ENCODE measurements around the gene RPL32.
A peak's percentile ranks its signal among the peaks of the same experiment; 100 is the strongest.

RPL32 gene

GRCh38 chr3:12831301-12831866 lies 10.0 kb downstream of the RPL32 start:
- no peak for DNase-seq

- DNase-seq, result no peak
Observed at GRCh38 chr3:12830785-12831156, 10.6 kb downstream of the RPL32 start.

- DNase-seq, result no peak
Observed at GRCh38 chr3:12829886-12830784, 11.2 kb downstream of the RPL32 start.

- no peak for DNase-seq
Observed at GRCh38 chr3:12829404-12829803, 12.0 kb downstream of the RPL32 start.

GRCh38 chr3:12828751-12829150 lies 12.6 kb downstream of the RPL32 start:
- DNase-seq, result no peak

- DNase-seq, result no peak
Observed at GRCh38 chr3:12825156-12825555, 16.2 kb downstream of the RPL32 start.

- no peak for DNase-seq
Observed at GRCh38 chr3:12824299-12824698, 17.1 kb downstream of the RPL32 start.

- no peak for DNase-seq
Observed at GRCh38 chr3:12822725-12823373, 18.5 kb downstream of the RPL32 start.

- DNase-seq, result no peak
Observed at GRCh38 chr3:12818773-12819172, 22.6 kb downstream of the RPL32 start.

- no peak for DNase-seq
Observed at GRCh38 chr3:12818273-12818672, 23.1 kb downstream of the RPL32 start.

- DNase-seq, result no peak
Observed at GRCh38 chr3:12817343-12817710, 24.0 kb downstream of the RPL32 start.

- no peak for DNase-seq
Observed at GRCh38 chr3:12816521-12817342, 24.6 kb downstream of the RPL32 start.

GRCh38 chr3:12815719-12816118 lies 25.6 kb downstream of the RPL32 start:
- no peak for DNase-seq

GRCh38 chr3:12815078-12815477 lies 26.3 kb downstream of the RPL32 start:
- no peak for DNase-seq

GRCh38 chr3:12813967-12814366 lies 27.4 kb downstream of the RPL32 start:
- no peak for DNase-seq

- DNase-seq, result no peak
Observed at GRCh38 chr3:12812812-12813211, 28.6 kb downstream of the RPL32 start.

GRCh38 chr3:12810961-12811360 lies 30.4 kb downstream of the RPL32 start:
- no peak for DNase-seq

GRCh38 chr3:12810013-12810780 lies 31.2 kb downstream of the RPL32 start:
- DNase-seq, result peak; percentile 97

GRCh38 chr3:12809435-12809834 lies 31.9 kb downstream of the RPL32 start:
- DNase-seq, result no peak

- DNase-seq, result peak; percentile 35
Observed at GRCh38 chr3:12809001-12809400, 32.4 kb downstream of the RPL32 start.

GRCh38 chr3:12808587-12808986 lies 32.8 kb downstream of the RPL32 start:
- no peak for DNase-seq

GRCh38 chr3:12807601-12808359 lies 33.6 kb downstream of the RPL32 start:
- peak; percentile 35 for DNase-seq

All from right forelimb (tissue), 1 donor.